ENCODE data around the gene RPTOR. TPM values are rescaled to one million over a fixed set of nuclear protein-coding genes. Genes with fewer than 3 reads are reported as not detected.

RPTOR gene
- total RNA-seq, 1 donor from 2014 or later: 21.8 TPM

DNA sequence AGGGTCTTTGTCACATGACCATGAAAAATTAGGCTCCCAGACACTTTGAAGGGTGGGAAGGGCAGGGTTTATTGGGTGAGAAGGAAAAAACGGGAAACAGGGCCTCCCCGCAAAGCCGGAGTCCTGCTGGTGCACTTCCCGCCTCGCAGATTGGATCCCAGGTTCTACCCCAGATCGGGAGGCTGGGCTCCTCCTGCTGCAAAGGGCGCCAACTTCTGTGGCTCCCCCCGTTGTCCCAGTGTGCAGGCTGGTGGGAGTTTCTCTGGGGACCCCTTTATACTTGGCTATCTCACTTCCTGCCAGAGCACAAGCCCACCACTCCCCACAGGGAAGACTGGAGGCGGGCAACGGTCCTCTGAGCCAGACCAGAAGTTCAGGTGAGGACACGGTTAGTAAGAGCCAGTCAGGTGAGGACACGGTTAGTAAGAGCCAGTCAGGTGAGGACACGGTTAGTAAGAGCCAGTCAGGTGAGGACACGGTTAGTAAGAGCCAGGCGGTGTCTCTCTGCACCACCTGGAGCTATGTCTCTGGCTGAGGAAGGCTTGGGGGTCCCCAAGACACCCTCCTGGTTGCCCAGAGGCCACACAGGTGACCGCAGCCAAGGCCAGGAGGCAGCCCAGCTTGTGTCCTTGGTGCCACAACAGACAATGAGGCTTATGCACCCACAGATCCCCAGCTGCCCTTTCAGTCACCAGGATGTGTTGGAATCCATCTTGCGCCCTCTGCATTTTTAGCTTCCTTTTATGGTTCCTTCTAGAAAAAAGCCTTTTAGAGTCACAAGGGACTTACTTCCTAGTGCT is 398.9 kb downstream of the RPTOR start:
- H3K9me3 ChIP-seq (replicated peaks): peaks cover 3% of the 10 kb centered on the region
- H3K4me1 ChIP-seq: peaks cover 23% of the 10 kb centered on the region
- no peak for DNase-seq
- TF ChIP-seq, protein P1, sequence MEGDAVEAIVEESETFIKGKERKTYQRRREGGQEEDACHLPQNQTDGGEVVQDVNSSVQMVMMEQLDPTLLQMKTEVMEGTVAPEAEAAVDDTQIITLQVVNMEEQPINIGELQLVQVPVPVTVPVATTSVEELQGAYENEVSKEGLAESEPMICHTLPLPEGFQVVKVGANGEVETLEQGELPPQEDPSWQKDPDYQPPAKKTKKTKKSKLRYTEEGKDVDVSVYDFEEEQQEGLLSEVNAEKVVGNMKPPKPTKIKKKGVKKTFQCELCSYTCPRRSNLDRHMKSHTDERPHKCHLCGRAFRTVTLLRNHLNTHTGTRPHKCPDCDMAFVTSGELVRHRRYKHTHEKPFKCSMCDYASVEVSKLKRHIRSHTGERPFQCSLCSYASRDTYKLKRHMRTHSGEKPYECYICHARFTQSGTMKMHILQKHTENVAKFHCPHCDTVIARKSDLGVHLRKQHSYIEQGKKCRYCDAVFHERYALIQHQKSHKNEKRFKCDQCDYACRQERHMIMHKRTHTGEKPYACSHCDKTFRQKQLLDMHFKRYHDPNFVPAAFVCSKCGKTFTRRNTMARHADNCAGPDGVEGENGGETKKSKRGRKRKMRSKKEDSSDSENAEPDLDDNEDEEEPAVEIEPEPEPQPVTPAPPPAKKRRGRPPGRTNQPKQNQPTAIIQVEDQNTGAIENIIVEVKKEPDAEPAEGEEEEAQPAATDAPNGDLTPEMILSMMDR (IDR thresholded peaks at IDR 0.05; ENCODE audit: borderline replicate concordance): no peak
- peaks cover 45% of the 10 kb centered on the region for H3K36me3 ChIP-seq
- no peaks in the 10 kb centered on the region for H3K27me3 ChIP-seq (ENCODE audit: low read depth)
- peak overlapping the region; percentile 38 for H3K27ac ChIP-seq (replicated peaks)
- intact Hi-C loops (cut with micrococcal nuclease): no loop called here
- H3K4me3 ChIP-seq: no peak overlapping the region

DNA sequence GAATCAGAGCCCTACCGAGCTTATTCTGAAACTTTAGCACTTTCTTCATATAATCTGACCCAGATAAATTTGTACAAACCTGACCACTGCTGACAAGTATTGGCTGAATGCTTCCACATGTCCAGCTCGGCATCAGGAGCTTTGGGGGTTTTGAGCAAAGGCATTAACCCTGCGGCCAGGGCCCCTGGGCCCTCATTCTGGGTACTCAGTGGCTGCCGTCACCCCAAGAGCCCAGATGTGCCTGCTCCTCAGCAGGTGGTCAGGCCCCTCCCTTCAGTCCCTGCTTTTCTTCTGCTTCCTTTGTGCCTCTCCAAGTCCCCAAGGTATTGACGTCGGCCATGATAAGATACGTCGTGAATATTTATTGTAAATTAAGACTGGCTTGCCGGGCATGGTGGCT is 399.7 kb downstream of the RPTOR start:
- H3K27me3 ChIP-seq (ENCODE audit: low read depth): no peaks in the 10 kb centered on the region
- H3K36me3 ChIP-seq: peaks cover 40% of the 10 kb centered on the region
- peaks cover 3% of the 10 kb centered on the region for H3K9me3 ChIP-seq (replicated peaks)
- no peak for DNase-seq
- H3K4me1 ChIP-seq: peaks cover 26% of the 10 kb centered on the region
- TF ChIP-seq, protein P1 (IDR thresholded peaks at IDR 0.05; ENCODE audit: borderline replicate concordance): no peak
- H3K27ac ChIP-seq (replicated peaks): no peak overlapping the region
- intact Hi-C loops (cut with micrococcal nuclease): no loop called here
- no peak overlapping the region for H3K4me3 ChIP-seq

- Histone ChIP-seq H3K9me3 (replicated peaks) (peaks cover 3% of the 10 kb centered on the region), H3K4me1 (peaks cover 33% of the 10 kb centered on the region), H3K4me3 (no peak overlapping the region), H3K27ac (replicated peaks) (no peak overlapping the region), H3K27me3 (ENCODE audit: low read depth) (no peaks in the 10 kb centered on the region), H3K36me3 (peaks cover 43% of the 10 kb centered on the region)
- intact Hi-C loops (cut with micrococcal nuclease): no loop called here
- TF ChIP-seq, protein P1 (IDR thresholded peaks at IDR 0.05; ENCODE audit: borderline replicate concordance): no peak
- peak; percentile 8 for DNase-seq
These were observed 401.1 kb downstream of the RPTOR start for GRCh38 chr17:80945736-80946135.

DNA sequence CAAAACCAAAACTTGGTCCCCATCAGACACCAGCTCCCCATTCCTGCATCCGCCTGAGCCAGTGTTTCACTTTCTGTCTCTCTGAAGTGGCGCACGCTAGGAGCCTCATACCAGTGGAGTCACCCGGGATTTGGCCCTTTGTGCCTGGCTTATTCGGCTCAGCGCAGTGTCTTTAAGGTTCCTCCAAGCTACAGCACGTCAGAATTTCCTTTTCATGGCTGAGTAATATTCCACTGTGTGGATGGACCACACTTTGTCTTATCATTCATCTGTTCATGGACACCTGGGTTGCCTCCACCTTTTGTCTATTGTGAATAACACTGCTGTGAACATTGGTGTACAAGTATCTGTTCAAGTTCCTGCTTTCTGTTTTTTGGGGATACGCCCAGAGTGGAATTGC is 401.8 kb downstream of the RPTOR start:
- H3K4me1 ChIP-seq: peaks cover 29% of the 10 kb centered on the region
- DNase-seq: no peak
- no peak overlapping the region for H3K4me3 ChIP-seq
- H3K27ac ChIP-seq (replicated peaks): no peak overlapping the region
- peaks cover 3% of the 10 kb centered on the region for H3K9me3 ChIP-seq (replicated peaks)
- peaks cover 43% of the 10 kb centered on the region for H3K36me3 ChIP-seq
- TF ChIP-seq, protein P1 (IDR thresholded peaks at IDR 0.05; ENCODE audit: borderline replicate concordance): no peak
- H3K27me3 ChIP-seq (ENCODE audit: low read depth): no peaks in the 10 kb centered on the region
- intact Hi-C loops (cut with micrococcal nuclease): no loop called here

DNA sequence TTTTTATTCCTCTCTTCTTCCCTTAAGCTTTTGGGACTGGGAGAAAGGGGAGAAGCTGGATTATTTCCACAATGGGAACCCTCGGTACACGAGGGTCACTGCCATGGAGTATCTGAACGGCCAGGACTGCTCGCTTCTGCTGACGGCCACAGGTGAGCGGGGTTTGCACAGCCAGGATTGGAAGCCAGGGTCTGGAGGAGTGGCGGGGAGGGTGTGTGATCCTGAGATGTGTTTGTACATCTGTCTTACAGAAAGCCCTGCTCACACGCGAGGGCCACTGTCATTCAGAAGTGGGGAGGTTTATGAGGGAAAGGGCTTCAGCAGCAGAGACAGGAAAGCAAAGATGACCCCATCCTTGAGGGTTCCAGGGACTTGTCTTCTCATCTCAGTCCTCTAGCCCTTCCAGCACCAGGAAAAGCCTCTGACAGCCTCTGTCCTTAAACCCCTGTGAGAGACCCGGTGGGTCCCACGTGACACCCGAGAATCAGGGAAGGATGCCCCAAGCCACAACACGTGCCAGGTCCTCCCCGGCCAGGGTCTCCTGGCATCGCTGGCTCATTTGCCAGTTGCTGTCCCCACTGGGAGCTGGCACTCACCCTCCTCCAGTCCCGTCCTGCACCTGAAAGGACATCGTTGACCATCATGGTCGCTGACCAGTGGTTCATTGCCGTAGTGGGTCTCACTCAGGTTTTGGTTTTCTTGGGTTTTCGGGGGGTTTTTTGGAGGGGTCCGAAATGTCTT is 402.7 kb downstream of the RPTOR start:
- TF ChIP-seq, protein P1 (IDR thresholded peaks at IDR 0.05; ENCODE audit: borderline replicate concordance): no peak
- H3K27ac ChIP-seq (replicated peaks): no peak overlapping the region
- peaks cover 49% of the 10 kb centered on the region for H3K36me3 ChIP-seq
- peaks cover 20% of the 10 kb centered on the region for H3K4me1 ChIP-seq
- peak; percentile 7 for DNase-seq
- peaks cover 3% of the 10 kb centered on the region for H3K9me3 ChIP-seq (replicated peaks)
- H3K4me3 ChIP-seq: no peak overlapping the region
- intact Hi-C loops (cut with micrococcal nuclease): no loop called here
- H3K27me3 ChIP-seq (ENCODE audit: low read depth): no peaks in the 10 kb centered on the region
